Fibroblast of the aortic adventitia (primary cell): ENCODE data around the gene FBXO31. TPM values are rescaled to one million over a fixed set of nuclear protein-coding genes. Genes with fewer than 3 reads are reported as not detected.

Source experiments
- DNase-seq: peaks from one replicate; pipeline ENCODE4 v3.0.0-alpha.2; 2010; ENCODE audit warnings: low read depth
- H3K4me3 ChIP-seq: 2 replicates; pipeline ENCODE4 v1.5.1; 2011; ENCODE audit warnings: low read depth, mild to moderate bottlenecking, control low read depth, low read length, moderate library complexity
- CTCF ChIP-seq: IDR thresholded peaks from 2 replicates; pipeline ENCODE4 v1.5.1; 2011; ENCODE audit warnings: mild to moderate bottlenecking, low read length, control low read depth, inconsistent platforms; ENCODE audit not compliant: insufficient read depth
- total RNA-seq: library from RNA; depleted of rRNA; stranded (reverse); fragments of >200 nt; gene quantifications from 2 replicates; pipeline ENCODE4 v1.2.3, GENCODE V29; 2012; ENCODE audit warnings: low replicate concordance

The FBXO31 gene
- total RNA-seq, 1 donor: 30.4 TPM

GRCh38 chr16:87347932-87348615, 35.5 kb downstream of the FBXO31 start:
- DNase-seq: no peak
- H3K4me3 ChIP-seq: no peak overlapping the region
- no peak for TF ChIP-seq CTCF

GRCh38 chr16:87346517-87347060, 37.0 kb downstream of the FBXO31 start:
- DNase-seq: no peak
- TF ChIP-seq CTCF: no peak
- H3K4me3 ChIP-seq: no peak overlapping the region

- DNase-seq: no peak
- no peak overlapping the region for H3K4me3 ChIP-seq
- no peak for TF ChIP-seq CTCF
These were observed 37.7 kb downstream of the FBXO31 start for GRCh38 chr16:87345726-87346424.

- no peak for TF ChIP-seq CTCF
- no peak overlapping the region for H3K4me3 ChIP-seq
- peak; percentile 20 for DNase-seq
These were observed 38.5 kb downstream of the FBXO31 start for GRCh38 chr16:87344931-87345631.

- no peak for DNase-seq
- no peak overlapping the region for H3K4me3 ChIP-seq
- TF ChIP-seq CTCF: no peak
These were observed 39.2 kb downstream of the FBXO31 start for GRCh38 chr16:87344165-87344930.

GRCh38 chr16:87343753-87344050, 39.9 kb downstream of the FBXO31 start:
- TF ChIP-seq CTCF: no peak
- no peak for DNase-seq
- H3K4me3 ChIP-seq: no peak overlapping the region
